Panc1 (cell line): Measurements from ENCODE around the gene PCIF1. TPM values are rescaled to one million over a fixed set of nuclear protein-coding genes. Genes with fewer than 3 reads are reported as not detected.
A peak's percentile ranks its signal among the peaks of the same experiment; 100 is the strongest.

ENCODE experiments used
- ATAC-seq: fragments of 200-7000 bp; cut with Tn5 transposase; 2 replicates; pipeline ENCODE4 v1.9.1; 2020; ENCODE audit warnings: mild to moderate bottlenecking, moderate library complexity
- BruUV-seq: library from RNA; stranded (reverse); fragments of 400-500 nt; replicated peaks from 2 replicates; lab custom pipeline; 2021; lab: Mats Ljungman, UMichigan
- CTCF ChIA-PET: fragments of 300-600 bp; sonication (Branson Sonifier 250); formaldehyde crosslinking; loops from one replicate; lab custom pipeline; 2022; ENCODE audit warnings: antibody characterized with exemption; lab: Charles Lee
- POLR2A ChIA-PET: fragments of 300-600 bp; sonication (Branson Sonifier 250); formaldehyde crosslinking; loops from one replicate; lab custom pipeline; 2022; ENCODE audit warnings: antibody characterized with exemption; lab: Charles Lee
- DNase-seq: peaks from one replicate; pipeline ENCODE4 v3.0.0-alpha.2; 2010; ENCODE audit warnings: low read depth, low spot score
- H3K27ac ChIP-seq: 2 replicates; pipeline ENCODE4 v1.5.1; 2011; ENCODE audit warnings: mild to moderate bottlenecking, low read length, inconsistent platforms
- H3K27me3 ChIP-seq: fragments of 200-500 bp; sonication (Bioruptor generic); 2 replicates; pipeline ENCODE4 v1.6.0; 2014; ENCODE audit warnings: low read length, inconsistent platforms; ENCODE audit not compliant: control insufficient read depth, insufficient read depth
- H3K36me3 ChIP-seq: fragments of 200-500 bp; sonication (Bioruptor generic); 2 replicates; pipeline ENCODE4 v1.5.1; 2014; ENCODE audit warnings: inconsistent platforms, mild to moderate bottlenecking, low read length, moderate library complexity; ENCODE audit not compliant: control insufficient read depth, insufficient read depth
- H3K4me1 ChIP-seq: 2 replicates; pipeline ENCODE4 v1.5.1; 2011; ENCODE audit warnings: inconsistent platforms, mild to moderate bottlenecking, low read length, moderate library complexity; ENCODE audit not compliant: control insufficient read depth, insufficient read depth
- H3K4me3 ChIP-seq, 2 experiments: 2 replicates each; pipeline ENCODE4 v1.5.1; 2011 to 2012; ENCODE audit warnings: low read depth in 2 of 2, low read length in 2 of 2, mild to moderate bottlenecking in 2 of 2, inconsistent platforms in 1 of 2, moderate library complexity in 1 of 2
- H3K9me3 ChIP-seq: fragments of 200-500 bp; sonication (Bioruptor generic); 2 replicates; pipeline ENCODE4 v1.5.1; 2014; ENCODE audit warnings: low read depth, mild to moderate bottlenecking, inconsistent platforms, low read length, moderate library complexity; ENCODE audit not compliant: control insufficient read depth, insufficient read depth
- CTCF ChIP-seq: fragments of 450-650 bp; IDR thresholded peaks from 2 replicates; pipeline ENCODE4 v1.5.1; 2017; ENCODE audit warnings: mild to moderate bottlenecking
- POLR2AphosphoS5 ChIP-seq: IDR thresholded peaks from 2 replicates; pipeline ENCODE4 v1.6.1; 2012; ENCODE audit warnings: mild to moderate bottlenecking, low read depth, low read length, moderate library complexity
- REST ChIP-seq, 2 experiments: IDR thresholded peaks; 2 replicates each; pipeline ENCODE4 v1.6.1; 2011 to 2012; ENCODE audit warnings: low read depth in 2 of 2, control low read depth in 1 of 2, low read length in 1 of 2, mild to moderate bottlenecking in 1 of 2, moderate library complexity in 1 of 2; ENCODE audit not compliant: insufficient read depth in 1 of 2
- SIN3A ChIP-seq: IDR thresholded peaks from 2 replicates; pipeline ENCODE4 v1.6.1; 2012; ENCODE audit warnings: low read depth, mild to moderate bottlenecking, low read length, moderate library complexity, borderline replicate concordance; ENCODE audit not compliant: insufficient read depth
- TCF7L2 ChIP-seq: IDR thresholded peaks from 2 replicates; pipeline ENCODE4 v1.6.1; 2011; ENCODE audit warnings: mild to moderate bottlenecking, low read depth, low read length, inconsistent platforms
- in situ Hi-C: cut with HindIII; loops from 2 replicates; pipeline ENCODE4 v1.10.0; 2016; ENCODE audit warnings: low sequenced_read_pairs, low pct_unique_long_range_greater_than_20kb
- intact Hi-C: fragments of 100-400 bp; cut with micrococcal nuclease; formaldehyde crosslinking; loops from one replicate; pipeline ENCODE4 v1.10.0; 2022; ENCODE audit not compliant: unreplicated experiment
- total RNA-seq: library from RNA; stranded (reverse); gene quantifications from one replicate; pipeline ENCODE4 v1.2.1, GENCODE V29; 2021; ENCODE audit not compliant: unreplicated experiment

Gene PCIF1
- total RNA-seq, 1 experiment from 2014 or later: 24.6 TPM

GRCh38 chr20:45933266-45934045, 1.0 kb upstream of the PCIF1 start:
- ATAC-seq (peak; percentile 32), DNase-seq (no peak)
- in situ Hi-C loops (no loop called here), intact Hi-C loops (no loop called here)
- ChIA-PET CTCF (no interaction called here), POLR2A (interaction anchor here (0.6 kb wide), 2 partner anchors 18 to 544 kb away, joined by 3 to 13 read pairs; no protein-coding TSS in a partner anchor)
- peak overlapping the region; percentile 95 for H3K27ac ChIP-seq
- H3K27me3 ChIP-seq: no peaks in the 10 kb centered on the region
- H3K4me1 ChIP-seq: peaks cover 12% of the 10 kb centered on the region
- no TSS peak for BruUV-seq
- peak overlapping the region; percentile 77 to 92 for H3K4me3 ChIP-seq
- no peaks in the 10 kb centered on the region for H3K9me3 ChIP-seq
- no peak for TF ChIP-seq POLR2AphosphoS5
- H3K36me3 ChIP-seq: no peaks in the 10 kb centered on the region; the same call in 1 of the 2 replicates

- Histone ChIP-seq H3K4me3 (peak overlapping the region; percentile 77 to 92), H3K4me1 (peaks cover 12% of the 10 kb centered on the region), H3K9me3 (no peaks in the 10 kb centered on the region), H3K27ac (peak overlapping the region; percentile 95), H3K36me3 (no peaks in the 10 kb centered on the region; the same call in 1 of the 2 replicates), H3K27me3 (no peaks in the 10 kb centered on the region)
- CTCF ChIA-PET: no interaction called here
- TF ChIP-seq REST (IDR thresholded peaks at IDR 0.05; ENCODE audit: insufficient read depth in 1 of 2, low read depth in 2 of 2, low read length in 1 of 2): no peak
- no peak for TF ChIP-seq TCF7L2
- TF ChIP-seq POLR2AphosphoS5: no peak
- no peak for TF ChIP-seq CTCF
- no peak for TF ChIP-seq SIN3A
- DNase-seq (no peak), ATAC-seq (peak; percentile 50)
- intact Hi-C loops (no loop called here), in situ Hi-C loops (no loop called here)
- POLR2A ChIA-PET: interaction anchor here (0.6 to 0.7 kb wide), 5 partner anchors 10 to 640 kb away, joined by 3 to 7 read pairs (median 3); no protein-coding TSS in a partner anchor
- TSS peak; percentile 93 for BruUV-seq
Measured at GRCh38 chr20:45934046-45934585, 367 bp upstream of the PCIF1 start.
